GM20431 (cell line): Measurements from ENCODE around the gene MMEL1.
"Not testable (repeated sequence)": the region's sequence is repeated elsewhere in the genome, so short reads cannot be mapped to it uniquely, and the experiment has no call there.

ENCODE experiments used
- in situ Hi-C: fragments of 300-500 bp; cut with MseI, MboI; formaldehyde crosslinking; loops from one replicate; pipeline ENCODE4 v1.15.0; 2020; ENCODE audit warnings: low sequenced_read_pairs; ENCODE audit not compliant: unreplicated experiment

MMEL1 gene

GRCh38 chr1:2561898-2562895, 70.6 kb downstream of the MMEL1 start:
- in situ Hi-C loops: no loop called here

- in situ Hi-C loops: no loop called here
Observed at GRCh38 chr1:2561446-2561845, 71.4 kb downstream of the MMEL1 start.

DNA sequence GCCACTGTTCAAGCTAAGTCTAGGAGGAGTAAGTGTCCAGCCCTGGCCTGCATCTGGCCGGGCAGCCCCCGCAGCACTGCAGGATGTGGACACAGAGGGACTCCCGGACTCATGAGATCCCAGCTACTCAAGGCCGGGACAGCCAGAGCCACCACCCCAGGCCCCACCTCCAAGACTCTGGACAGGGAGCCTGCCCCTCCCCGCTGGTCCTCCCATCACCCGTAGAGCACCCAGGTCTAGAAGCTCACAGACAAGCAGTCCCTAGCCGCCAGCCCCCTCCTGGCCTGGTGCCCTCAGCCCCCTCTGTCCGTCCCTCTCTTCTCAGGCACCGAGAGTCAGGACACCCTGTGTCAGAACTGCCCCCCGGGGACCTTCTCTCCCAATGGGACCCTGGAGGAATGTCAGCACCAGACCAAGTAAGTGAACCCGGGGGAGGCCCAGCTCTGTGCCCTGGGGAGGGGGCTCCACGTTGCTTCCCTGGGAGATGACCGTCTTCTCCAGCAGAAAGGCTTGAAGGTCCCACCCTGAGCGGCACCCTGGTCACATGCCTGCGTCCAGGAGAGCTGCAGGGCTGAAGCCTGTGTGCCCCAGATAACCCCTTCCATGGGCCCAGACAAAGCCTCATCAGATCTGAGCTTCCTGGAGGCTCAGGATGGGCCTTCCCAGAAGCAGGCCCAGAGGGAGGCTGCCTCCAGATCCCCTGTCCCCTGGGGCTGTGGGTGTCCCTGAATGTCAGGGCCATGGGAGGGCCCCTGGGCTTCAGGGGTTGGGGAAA, 72.3 kb downstream of the MMEL1 start:
- in situ Hi-C loops: no loop called here

DNA sequence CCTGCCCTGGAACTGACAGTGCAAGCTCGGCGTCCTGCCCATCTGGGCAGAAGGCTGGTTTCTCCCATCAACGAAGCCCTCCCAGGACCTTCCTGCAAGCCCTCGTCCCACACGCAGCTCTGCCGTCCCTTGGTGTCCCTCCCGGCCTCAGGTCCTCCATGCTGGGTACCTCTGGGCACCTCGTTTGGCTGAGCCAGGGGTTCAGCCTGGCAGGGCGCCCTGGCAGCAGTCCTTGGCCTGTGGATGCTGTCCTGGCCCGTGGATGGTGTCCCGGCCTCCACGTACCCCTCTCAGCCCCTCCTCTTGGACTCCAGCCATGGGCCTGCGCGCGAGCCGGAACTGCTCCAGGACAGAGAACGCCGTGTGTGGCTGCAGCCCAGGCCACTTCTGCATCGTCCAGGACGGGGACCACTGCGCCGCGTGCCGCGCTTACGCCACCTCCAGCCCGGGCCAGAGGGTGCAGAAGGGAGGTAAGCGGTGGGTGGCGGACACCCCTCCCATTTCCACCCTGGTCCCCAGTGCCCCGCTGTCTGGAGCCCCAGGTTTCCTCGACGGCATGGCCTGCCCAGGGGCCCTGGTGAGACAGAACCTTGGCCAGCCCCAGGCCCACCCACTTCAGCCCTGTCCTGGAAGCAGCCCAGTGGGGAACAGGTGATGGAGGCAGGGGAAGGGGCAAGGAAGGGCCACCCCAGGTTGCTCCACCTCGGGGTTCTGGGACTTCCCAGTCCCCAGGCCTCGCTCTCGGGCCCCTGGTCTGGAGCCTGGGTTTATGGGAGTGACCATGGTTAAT, 73.1 kb downstream of the MMEL1 start:
- in situ Hi-C loops: no loop called here

DNA sequence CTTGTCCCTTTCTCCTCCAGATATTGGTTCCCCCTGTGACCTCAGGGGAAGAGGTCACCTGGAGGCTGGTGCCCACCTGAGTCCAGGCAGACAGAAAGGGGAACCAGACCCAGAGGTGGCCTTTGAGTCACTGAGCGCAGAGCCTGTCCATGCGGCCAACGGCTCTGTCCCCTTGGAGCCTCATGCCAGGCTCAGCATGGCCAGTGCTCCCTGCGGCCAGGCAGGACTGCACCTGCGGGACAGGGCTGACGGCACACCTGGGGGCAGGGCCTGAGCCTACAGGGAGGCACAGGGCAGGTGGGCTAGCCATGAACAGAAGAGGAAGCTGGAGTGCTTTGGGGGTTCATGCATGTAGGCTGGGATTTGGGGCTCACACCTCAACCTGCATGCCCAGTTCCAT, 74.0 kb downstream of the MMEL1 start:
- in situ Hi-C loops: no loop called here

DNA sequence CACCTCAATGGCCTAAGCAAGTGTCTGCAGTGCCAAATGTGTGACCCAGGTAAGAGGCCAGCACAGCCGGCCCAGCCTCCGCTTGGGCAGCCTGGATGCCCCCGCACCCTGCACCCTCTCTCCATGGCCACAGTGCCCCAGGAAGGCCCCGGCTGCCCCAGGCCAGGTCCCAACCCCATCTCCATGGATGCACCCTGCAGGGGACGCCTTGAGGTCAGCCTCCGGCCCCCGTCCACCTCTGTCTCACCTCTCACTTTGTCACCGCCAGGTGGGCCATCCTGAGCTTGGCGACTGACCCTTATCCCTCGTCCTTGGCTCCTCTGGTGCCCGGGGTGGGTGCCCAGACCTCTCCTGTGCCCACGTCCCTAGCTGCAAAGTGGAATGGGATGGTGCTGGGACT, 74.4 kb downstream of the MMEL1 start:
- in situ Hi-C loops: no loop called here

DNA sequence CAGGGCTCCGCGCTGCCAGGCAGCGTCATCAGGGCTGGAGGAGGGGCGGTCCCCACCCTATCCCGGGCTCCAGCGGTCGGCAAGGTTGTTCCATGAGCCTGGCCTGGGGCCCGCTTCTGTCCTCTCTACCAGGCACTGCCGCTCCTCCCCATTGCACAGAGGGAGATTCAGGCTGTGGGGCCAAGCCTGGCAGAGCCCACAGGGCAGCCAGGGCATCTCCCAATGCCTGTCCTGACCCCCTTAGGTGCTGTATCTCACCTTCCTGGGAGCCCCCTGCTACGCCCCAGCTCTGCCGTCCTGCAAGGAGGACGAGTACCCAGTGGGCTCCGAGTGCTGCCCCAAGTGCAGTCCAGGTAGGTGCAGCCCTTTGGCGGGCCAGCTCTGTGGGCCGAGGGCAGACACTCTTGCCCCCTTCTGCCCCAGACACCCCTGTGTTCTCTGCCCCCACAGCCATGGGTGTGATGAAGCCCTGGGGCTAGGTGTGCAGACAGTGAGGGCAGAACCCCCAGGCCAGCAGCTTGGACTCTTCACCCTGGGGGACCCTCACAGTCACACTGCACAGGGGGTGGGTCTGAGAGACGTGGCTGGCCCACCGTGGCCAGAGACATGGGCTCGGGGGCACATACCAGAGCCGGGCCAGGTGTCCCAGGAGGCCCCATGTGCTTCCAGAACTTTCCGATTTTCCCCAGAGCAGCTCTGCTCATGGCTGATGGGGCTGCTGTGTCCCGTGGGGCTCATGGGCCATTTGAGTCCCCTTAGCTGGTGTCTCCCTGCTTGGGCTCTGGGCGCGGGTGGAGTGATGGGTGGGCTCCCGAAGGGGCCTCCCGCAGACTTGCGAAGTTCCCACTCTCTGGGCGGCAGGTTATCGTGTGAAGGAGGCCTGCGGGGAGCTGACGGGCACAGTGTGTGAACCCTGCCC, 75.1 kb downstream of the MMEL1 start:
- in situ Hi-C loops: no loop called here

DNA sequence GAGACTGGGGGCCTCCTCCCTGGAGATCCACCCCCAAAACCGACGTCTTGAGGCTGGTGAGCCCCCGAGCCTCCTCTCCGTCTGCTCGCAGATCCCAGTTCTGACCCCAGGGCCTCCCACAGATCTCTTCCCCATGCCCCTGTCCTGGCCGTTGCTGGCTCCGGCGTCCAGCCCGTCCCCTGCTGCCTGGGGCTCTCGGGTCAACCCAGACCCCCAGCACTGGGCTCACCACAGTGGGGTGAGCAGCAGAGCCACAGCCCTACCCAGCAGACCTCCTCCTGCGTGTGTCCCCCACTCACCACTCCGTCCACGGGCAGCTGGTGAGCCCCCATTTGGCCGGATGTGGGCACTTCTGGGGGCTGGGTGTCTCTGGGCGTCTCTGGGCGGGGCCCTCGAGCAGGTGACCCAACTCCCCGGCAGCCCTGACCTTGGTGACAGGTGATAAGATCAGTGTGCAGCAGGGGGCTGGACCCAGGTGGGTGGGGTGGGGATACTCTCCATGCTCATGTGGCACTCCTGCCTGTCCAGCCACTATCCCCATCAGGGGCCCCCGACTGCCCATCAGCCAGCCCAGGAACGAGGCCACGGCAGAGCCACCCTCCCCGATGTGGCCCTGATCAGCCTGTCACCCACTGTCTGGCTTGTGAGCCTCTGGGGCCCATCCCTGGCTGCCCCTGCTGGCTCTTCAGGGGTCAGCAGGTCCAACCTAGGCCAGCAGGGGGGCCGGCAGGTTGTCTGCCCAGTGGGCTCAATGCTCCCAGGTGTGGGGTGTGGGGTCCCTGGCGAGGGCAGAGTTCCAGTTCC, 75.9 kb downstream of the MMEL1 start:
- in situ Hi-C loops: no loop called here

DNA sequence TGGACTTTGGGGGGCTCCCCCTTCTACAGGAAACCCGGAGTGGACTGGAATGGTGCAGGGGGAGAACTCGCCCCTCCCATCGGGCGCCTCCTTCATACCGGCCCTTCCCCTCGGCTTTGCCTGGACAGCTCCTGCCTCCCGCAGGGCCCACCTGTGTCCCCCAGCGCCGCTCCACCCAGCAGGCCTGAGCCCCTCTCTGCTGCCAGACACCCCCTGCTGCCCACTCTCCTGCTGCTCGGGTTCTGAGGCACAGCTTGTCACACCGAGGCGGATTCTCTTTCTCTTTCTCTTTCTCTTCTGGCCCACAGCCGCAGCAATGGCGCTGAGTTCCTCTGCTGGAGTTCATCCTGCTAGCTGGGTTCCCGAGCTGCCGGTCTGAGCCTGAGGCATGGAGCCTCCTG, 76.5 kb downstream of the MMEL1 start, which contains the start of gene TNFRSF14:
TSS of gene TNFRSF14 (plus strand) at position 95 of the 401 bp plus-strand sequence. CDS start at position 389, 294 bp downstream.
- in situ Hi-C loops: no loop called here

GRCh38 chr1:2555634-2556276, 77.1 kb downstream of the MMEL1 start:
- in situ Hi-C loops: no loop called here

DNA sequence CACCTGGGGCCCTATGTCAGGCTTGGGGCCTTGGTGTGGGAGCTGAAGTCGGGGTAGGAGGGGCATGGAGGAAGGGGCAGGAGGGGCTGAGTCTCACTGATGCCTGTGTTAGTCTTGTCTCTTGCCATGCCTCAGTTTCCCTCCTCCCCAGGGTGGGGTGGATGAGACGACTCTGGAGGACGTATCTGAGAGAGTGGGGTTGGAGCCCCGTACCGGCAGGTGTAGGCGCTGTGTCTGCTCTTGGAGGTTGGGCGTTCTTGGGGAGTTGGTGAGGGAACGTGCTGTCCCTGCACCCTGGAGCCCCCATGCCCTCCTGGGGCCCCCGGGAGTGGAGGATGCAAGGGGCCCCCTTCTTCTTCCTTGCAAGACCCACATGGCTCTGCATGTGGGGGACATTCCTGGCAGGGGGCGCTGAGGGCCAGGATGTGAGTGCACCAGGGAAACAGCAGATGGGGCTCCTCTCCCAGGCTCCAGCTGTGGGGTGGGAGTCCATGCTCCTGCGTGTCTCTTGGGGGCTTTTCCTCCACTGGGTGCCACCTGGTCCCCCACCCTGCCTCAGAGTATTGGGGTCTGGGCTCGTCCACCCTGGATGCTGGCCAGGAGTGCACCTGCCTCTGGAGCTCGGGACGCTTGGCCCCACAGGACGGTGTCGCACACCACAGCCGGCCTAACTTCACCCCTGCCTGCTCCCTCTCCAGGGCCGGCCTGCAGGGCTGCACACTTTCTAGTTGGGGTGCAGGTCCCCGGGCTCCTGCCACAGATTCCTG, 78.0 kb downstream of the MMEL1 start:
- in situ Hi-C loops: no loop called here

GRCh38 chr1:2553871-2554620, 78.8 kb downstream of the MMEL1 start:
- in situ Hi-C loops: no loop called here

GRCh38 chr1:2553076-2553475, 79.7 kb downstream of the MMEL1 start:
- in situ Hi-C loops: not testable (repeated sequence)

DNA sequence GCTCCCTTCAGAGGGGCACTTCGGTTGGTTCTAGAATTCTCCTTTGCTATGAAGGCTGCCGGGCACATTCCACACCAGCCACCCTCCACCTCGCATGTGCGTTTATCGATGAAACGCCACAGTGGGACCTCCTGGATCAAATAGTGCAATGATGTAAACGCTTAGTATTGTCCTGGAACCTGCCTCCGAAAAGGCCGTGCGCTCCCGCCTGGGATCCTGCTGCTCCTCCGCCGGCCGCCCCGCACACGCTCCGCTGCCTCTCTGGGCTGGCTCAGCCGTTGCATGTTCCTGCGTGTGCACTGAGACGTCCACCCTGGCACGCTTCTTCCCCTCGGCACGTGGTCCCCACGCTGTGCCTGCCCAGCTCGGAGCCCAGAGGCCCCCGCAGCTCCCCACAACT, 80.6 kb downstream of the MMEL1 start:
- in situ Hi-C loops: no loop called here

DNA sequence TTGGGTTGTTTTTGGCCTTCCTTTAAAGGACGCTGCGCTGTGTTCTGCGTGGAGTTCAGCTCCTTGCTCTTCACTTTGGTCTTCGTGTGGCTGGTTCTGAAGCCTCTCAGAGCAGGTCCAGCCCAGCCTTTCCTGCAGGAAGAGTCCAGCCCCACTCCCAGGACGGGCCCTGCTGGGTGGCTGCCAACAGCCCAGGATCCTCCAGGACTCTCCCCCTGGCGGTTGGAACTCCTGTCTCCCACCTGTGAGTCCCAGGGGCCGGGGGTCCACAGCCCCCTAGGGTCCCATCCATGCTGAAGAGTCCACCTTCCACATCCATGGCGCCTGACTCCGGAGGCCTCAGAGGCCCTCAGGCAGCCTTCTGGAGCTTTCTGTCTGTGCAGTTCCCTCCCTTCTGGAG, 81.3 kb downstream of the MMEL1 start:
- in situ Hi-C loops: not testable (repeated sequence)

- in situ Hi-C loops: not testable (repeated sequence)
Observed at GRCh38 chr1:2550309-2550861, 82.4 kb downstream of the MMEL1 start.
